T-helper 2 cell (primary cell): ENCODE results near the gene ALAD.
"Not testable (repeated sequence)": the region's sequence is repeated elsewhere in the genome, so short reads cannot be mapped to it uniquely, and the experiment has no call there.

ENCODE experiments used
- DNase-seq, 5 experiments: peaks; one replicate each; pipeline versions ENCODE4 v3.0.0 to v3.0.0-alpha.2; 2012 to 2022

ALAD gene

GRCh38 chr9:113372059-113372458 lies 29.0 kb downstream of the ALAD start:
- no peak for DNase-seq

DNA sequence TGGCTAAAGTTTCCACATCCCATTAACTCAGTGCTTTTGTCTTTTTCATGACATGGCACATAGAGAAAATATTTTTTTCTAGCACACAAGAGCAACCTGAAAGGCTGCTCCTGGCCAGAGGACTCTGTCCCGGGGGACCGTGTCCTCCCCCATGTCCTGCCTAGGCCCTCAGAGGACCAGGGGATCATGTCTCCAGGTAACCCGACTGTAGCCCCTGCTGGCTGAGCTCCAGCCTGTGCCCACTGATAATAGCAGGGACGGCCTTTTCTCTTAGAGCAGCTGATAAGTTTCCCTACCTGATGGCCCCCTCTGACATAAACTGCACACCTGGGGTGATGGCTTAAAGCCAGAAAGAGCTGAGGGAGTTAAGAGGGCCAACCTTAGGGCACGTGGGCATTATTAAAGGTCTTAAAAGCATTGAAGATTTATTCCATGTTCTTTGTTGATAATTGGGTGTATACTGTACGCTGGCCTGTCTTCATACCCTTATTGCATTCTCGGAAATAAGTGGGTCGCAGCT lies 30.2 kb downstream of the ALAD start:
- DNase-seq: no peak

DNA sequence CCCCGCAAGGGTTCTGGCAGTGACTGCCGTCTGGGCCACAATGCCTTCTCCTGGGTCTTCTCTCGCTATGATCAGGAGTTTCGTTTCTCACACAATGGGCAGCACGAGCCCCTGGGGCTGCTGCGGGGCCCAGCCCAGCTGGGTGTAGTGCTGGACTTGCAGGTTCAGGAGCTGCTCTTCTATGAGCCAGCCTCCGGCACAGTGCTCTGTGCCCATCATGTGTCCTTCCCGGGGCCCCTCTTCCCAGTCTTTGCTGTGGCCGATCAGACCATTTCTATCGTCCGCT lies 31.3 kb downstream of the ALAD start:
- no peak for DNase-seq

- DNase-seq: no peak
Measured at GRCh38 chr9:113368982-113369854, 31.9 kb downstream of the ALAD start.

- DNase-seq: no peak
Measured at GRCh38 chr9:113368348-113368981, 32.6 kb downstream of the ALAD start.

DNA sequence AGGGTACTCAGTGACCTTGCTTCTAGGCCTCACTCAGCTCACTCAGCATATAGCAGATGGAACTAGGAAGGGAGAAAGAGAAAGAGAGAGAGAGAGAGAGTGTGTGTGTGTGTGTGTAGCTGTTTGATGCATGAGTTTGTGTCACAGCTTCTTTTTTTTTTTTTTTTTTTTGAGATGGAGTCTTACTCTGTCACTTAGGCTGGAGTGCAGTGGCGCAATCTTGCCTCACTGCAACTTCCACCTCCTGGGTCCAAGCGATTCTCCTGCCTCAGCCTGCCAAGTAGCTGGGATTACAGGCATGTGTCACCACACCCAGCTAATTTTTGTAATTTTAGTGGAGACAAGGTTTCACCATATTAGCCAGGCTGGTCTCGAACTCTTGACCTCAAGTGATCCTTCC lies 35.4 kb downstream of the ALAD start:
- not testable (repeated sequence) for DNase-seq

GRCh38 chr9:113364951-113365350 lies 36.1 kb downstream of the ALAD start:
- DNase-seq: no peak

GRCh38 chr9:113363336-113363735 lies 37.7 kb downstream of the ALAD start:
- no peak for DNase-seq

- no peak for DNase-seq
Measured at GRCh38 chr9:113361304-113362018, 39.6 kb downstream of the ALAD start.

- DNase-seq: no peak
Measured at GRCh38 chr9:113360242-113360842, 40.7 kb downstream of the ALAD start.

DNA sequence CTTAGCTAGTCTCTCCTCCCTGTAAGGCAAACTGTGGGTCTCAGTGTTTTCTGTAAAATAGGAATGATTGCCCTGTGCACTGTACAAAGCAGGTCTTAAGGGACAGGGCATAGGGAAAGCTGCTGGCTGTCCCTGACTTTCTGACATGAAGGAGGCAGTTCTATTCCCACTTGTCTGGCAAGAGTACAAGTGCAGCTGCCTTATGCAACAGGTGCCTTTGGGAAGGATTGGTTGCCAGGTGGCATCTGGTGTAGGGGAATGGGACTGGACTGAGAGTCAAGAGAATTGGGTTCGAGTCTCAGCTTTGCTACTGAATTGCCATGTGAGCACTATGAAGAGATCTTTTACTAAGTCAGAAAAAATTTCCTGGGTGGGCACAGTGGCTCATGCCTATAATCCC lies 41.7 kb downstream of the ALAD start:
- no peak for DNase-seq

- DNase-seq: no peak
Measured at GRCh38 chr9:113356686-113357292, 44.3 kb downstream of the ALAD start.

GRCh38 chr9:113355040-113355596 lies 46.0 kb downstream of the ALAD start:
- DNase-seq: no peak

DNA sequence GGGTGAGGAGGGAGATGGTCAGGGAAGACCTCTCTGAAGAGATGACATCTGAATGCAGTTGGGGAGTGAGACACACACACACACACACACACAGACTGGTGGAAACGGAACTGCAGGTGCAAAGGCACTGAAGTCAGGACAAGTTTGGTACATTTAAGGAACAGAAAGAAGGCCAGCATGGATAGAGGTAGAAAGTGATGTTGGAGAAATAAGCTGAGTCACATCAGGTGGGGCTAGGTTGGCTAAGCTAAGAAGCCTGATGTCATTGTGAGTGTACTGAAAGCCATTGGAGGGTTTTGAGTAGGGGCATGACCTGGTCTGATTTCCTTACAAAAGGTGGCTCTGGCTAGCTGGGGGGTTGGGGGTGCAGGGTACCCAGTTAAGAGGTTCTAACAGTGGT lies 48.7 kb downstream of the ALAD start:
- no peak for DNase-seq

DNA sequence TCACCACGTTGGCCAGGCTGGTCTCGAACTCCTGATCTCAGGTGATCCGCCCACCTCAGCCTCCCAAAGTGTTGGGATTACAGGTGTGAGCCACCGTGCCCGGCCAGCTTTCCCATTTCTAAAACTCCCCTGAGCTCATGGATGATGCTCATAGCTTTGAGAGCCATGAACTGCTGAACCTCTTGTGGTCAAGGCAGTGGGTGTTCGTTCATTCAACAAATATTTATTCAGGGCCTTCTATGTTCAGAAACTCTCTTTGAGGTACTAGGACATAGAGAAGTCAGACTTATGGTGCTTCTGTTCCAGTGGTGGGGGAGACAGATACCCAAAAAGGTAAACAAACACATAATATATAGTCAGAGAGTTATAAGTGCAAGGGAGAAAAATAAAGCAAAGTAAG lies 49.1 kb downstream of the ALAD start:
- no peak for DNase-seq

DNA sequence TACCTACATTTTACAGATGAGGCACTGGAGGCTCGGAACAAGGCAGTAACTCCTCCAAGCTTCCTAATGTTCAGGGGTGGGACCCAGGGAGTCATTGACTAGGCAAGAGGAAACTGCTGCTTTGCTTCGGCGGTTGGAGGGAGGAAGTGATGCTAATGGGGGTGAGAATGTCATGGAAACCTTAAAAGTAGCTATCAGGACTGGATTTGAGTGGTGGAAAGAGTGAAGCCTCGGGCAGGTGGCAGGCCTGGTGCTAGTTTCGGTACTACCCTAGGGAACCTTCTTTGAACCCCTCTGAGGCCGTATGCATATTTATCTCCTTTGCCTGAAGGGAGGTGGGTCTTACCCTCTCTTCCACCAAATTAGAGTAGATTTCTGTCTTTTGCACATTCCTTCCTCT lies 50.1 kb downstream of the ALAD start:
- DNase-seq: peak in 2 of 5 experiments; percentile 30 to 73

DNA sequence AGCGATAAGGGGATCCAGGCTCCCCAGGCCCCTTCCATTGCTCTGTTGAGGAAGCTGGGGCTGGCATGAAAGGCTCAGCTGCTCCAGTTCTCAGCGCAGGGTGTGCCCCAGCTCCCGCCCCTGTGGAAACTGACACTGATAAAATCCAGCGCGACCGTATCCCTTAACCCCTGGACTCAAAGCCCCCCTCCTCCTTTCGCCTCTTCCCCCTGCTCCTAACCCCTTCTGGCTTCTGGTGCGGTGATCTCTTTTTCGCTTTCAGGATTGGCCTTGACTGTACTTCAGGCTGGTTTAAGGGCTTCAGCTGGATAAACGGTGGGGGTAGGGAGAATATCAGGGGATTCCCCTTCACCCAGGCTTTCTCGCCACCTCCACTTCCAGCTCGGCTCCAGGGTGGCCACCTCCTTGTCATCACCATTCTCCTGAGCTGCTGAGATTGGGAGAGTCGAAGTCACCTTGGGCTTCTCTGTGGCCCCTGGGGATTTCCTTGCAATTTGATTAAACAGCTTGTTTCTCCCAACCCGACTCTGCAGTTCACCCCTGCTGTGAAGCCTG lies 50.9 kb downstream of the ALAD start:
- DNase-seq: no peak

DNA sequence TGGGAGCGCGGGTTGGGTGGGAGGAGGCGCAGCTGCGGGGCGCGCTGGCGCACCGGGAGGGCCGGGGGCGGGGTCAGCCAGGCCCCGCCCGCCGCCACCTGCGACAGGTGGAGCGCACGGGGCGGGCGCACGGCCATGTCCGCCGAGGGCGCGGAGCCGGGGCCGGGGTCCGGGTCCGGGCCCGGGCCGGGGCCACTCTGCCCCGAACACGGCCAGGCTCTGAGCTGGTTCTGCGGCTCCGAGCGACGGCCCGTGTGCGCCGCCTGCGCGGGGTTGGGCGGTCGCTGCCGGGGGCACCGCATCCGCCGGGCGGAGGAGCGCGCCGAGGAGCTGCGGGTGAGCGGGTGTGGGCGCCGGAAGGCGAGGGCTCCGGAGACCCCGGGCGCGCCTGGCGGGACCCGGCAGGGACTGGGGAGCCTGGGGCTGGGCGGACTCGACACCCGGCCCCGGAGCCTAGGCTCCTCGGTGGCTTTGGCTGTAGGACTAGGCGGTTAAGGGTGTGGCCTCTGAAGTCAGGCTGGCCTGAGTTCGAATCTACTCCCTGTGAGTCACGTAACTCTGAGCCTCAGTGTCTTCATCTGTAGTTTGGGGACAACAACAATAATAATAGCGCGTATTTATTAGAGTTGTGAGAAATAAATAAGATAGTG lies 51.5 kb downstream of the ALAD start, which contains the start of gene BSPRY:
BSPRY (plus strand) TSS at position 97 of the 650 bp plus-strand sequence; CDS start at position 136, 39 bp downstream.
- DNase-seq: peak in 3 of 5 experiments; percentile 11 to 66 (median 31)

GRCh38 chr9:113349066-113349444 lies 52.0 kb downstream of the ALAD start:
- no peak for DNase-seq

- no peak for DNase-seq
Measured at GRCh38 chr9:113348437-113348836, 52.6 kb downstream of the ALAD start.

DNA sequence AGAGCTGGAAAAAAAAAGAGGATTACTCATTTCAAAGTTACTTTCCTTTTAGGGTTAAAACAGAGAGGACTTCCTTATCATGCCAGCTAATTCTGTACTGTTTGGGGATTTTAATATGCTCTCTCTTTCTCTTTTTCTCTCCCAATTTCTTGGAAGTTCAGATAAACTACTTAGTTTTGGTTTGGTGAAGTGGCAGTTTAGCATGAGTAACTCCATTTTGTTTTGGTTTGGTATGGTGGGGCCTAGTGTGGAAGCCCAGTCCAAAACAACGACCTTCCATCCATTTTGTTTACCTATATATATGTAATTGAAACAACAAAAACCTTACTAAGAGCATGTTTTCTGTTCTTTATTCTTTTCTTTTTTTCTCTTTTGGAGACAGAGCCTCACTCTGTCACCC lies 55.4 kb downstream of the ALAD start:
- DNase-seq: no peak
